GM12891 (cell line): ENCODE measurements around the gene ANKRD34A.

Source experiments
- DNase-seq: peaks from one replicate; pipeline ENCODE4 v3.0.0; 2011; ENCODE audit warnings: low spot score; ENCODE audit not compliant: insufficient read length
- FAIRE-seq: peaks from 2 replicates; lab custom pipeline; 2011; peaks lifted over from hg19 to GRCh38; lab: Jason Lieb, UNC
- PAX5 ChIP-seq: IDR thresholded peaks from 2 replicates; pipeline ENCODE4 v1.6.1; 2011; ENCODE audit warnings: low read length, moderate library complexity, mild to moderate bottlenecking; ENCODE audit not compliant: insufficient read depth, severe bottlenecking
- POLR2A ChIP-seq: IDR thresholded peaks from 2 replicates; pipeline ENCODE4 v1.6.1; 2011; ENCODE audit warnings: low read depth, low read length, control low read depth
- POLR2AphosphoS5 ChIP-seq: IDR thresholded peaks from 2 replicates; pipeline ENCODE4 v1.6.1; 2011; ENCODE audit warnings: low read depth, low read length, control low read depth
- POU2F2 ChIP-seq: IDR thresholded peaks from 2 replicates; pipeline ENCODE4 v1.6.1; 2011; ENCODE audit warnings: low read depth, mild to moderate bottlenecking, control low read depth, low read length, moderate library complexity
- SPI1 ChIP-seq: IDR thresholded peaks from 2 replicates; pipeline ENCODE4 v1.6.1; 2011; ENCODE audit warnings: low read depth, low read length, control low read depth
- TAF1 ChIP-seq: IDR thresholded peaks from 2 replicates; pipeline ENCODE4 v1.6.1; 2011; ENCODE audit warnings: low read depth, low read length, control low read depth

The ANKRD34A gene

GRCh38 chr1:145997016-145997717 is 32.8 kb upstream of the ANKRD34A start:
- DNase-seq (peak; percentile 37), FAIRE-seq (peak; percentile 38)
- TF ChIP-seq PAX5 (no peak), POLR2AphosphoS5 (peak; percentile 81), TAF1 (peak; percentile 70; the same call in 1 of the 2 replicates), SPI1 (peak; percentile 49; the same call in 1 of the 2 replicates), POLR2A (peak; percentile 88), POU2F2 (peak; percentile 57; the same call in 1 of the 2 replicates)

GRCh38 chr1:145996433-145997015 is 32.1 kb upstream of the ANKRD34A start, which contains the start of gene TXNIP:
Gene TXNIP (minus strand): TSS chr1:145996579. CDS start chr1:145996266, 313 bp downstream.
- peak; percentile 87 for DNase-seq
- FAIRE-seq = peak; percentile 92
- TF ChIP-seq PAX5 = no peak
- TF ChIP-seq TAF1 = peak; percentile 83
- peak; percentile 100 for TF ChIP-seq POLR2A
- TF ChIP-seq SPI1 = peak; percentile 15; the same call in 1 of the 2 replicates
- TF ChIP-seq POU2F2 = peak; percentile 50
- TF ChIP-seq POLR2AphosphoS5 = peak; percentile 99

- DNase-seq = no peak
- FAIRE-seq = peak; percentile 23
- TF ChIP-seq SPI1 = no peak
- TF ChIP-seq POLR2AphosphoS5 = no peak; the same call in none of the 2 replicates
- no peak for TF ChIP-seq POLR2A
- no peak for TF ChIP-seq TAF1
- TF ChIP-seq POU2F2 = no peak
- no peak for TF ChIP-seq PAX5
These were observed 31.6 kb upstream of the ANKRD34A start for GRCh38 chr1:145995964-145996432.

- FAIRE-seq = no peak
- DNase-seq = no peak
These were observed 30.9 kb upstream of the ANKRD34A start for GRCh38 chr1:145995148-145995881.

GRCh38 chr1:145994391-145995120 is 30.2 kb upstream of the ANKRD34A start:
- FAIRE-seq = peak; percentile 61

More at GRCh38 chr1:145995148-145995881, 30.9 kb upstream of the ANKRD34A start:
- TF ChIP-seq POU2F2 (no peak), SPI1 (no peak), POLR2A (no peak), TAF1 (no peak), PAX5 (no peak), POLR2AphosphoS5 (no peak; the same call in 1 of the 2 replicates)

GRCh38 chr1:145993618-145994390 is 29.4 kb upstream of the ANKRD34A start:
- FAIRE-seq = no peak

More at GRCh38 chr1:145994391-145995120, 30.2 kb upstream of the ANKRD34A start:
- no peak for DNase-seq
- TF ChIP-seq POLR2A (peak; percentile 33), PAX5 (no peak), TAF1 (no peak), SPI1 (peak; percentile 73), POLR2AphosphoS5 (peak; percentile 49; the same call in 1 of the 2 replicates), POU2F2 (no peak)

GRCh38 chr1:145992958-145993617 is 28.7 kb upstream of the ANKRD34A start:
- TF ChIP-seq PAX5 (no peak), POLR2A (no peak), POLR2AphosphoS5 (no peak), TAF1 (no peak)
- DNase-seq = no peak

More at GRCh38 chr1:145993618-145994390, 29.4 kb upstream of the ANKRD34A start:
- DNase-seq = no peak
- TF ChIP-seq POLR2AphosphoS5 (peak; percentile 61; the same call in 1 of the 2 replicates), TAF1 (0 out of 2 replicates have a peak, but pooled peaks have one; percentile 25), PAX5 (no peak), POU2F2 (no peak), SPI1 (no peak), POLR2A (no peak; the same call in 1 of the 2 replicates)

GRCh38 chr1:145992502-145992936 is 28.1 kb upstream of the ANKRD34A start:
- TF ChIP-seq POU2F2 = no peak
- no peak for TF ChIP-seq PAX5
- TF ChIP-seq POLR2A = peak; percentile 72
- TF ChIP-seq POLR2AphosphoS5 = peak; percentile 57
- no peak for TF ChIP-seq TAF1
- no peak for TF ChIP-seq SPI1

More at GRCh38 chr1:145992958-145993617, 28.7 kb upstream of the ANKRD34A start:
- FAIRE-seq = no peak

More at GRCh38 chr1:145992502-145992936, 28.1 kb upstream of the ANKRD34A start:
- no peak for FAIRE-seq
- DNase-seq = no peak
